Endothelial cell of umbilical vein (primary cell): ENCODE results near the gene OR5AL1. TPM values are rescaled to one million over a fixed set of nuclear protein-coding genes. Genes with fewer than 3 reads are reported as not detected.

Source experiments
- BruUV-seq: library from RNA; stranded (reverse); fragments of 400-500 nt; replicated peaks from 2 replicates; lab custom pipeline; 2021; lab: Mats Ljungman, UMichigan
- CTCF ChIA-PET: fragments of 300-600, 350-600 bp; sonication (Branson Sonifier 250); formaldehyde crosslinking; loops from one replicate; lab custom pipeline; 2021; ENCODE audit warnings: antibody characterized with exemption, inconsistent platforms; lab: Charles Lee
- POLR2A ChIA-PET: fragments of 300-600, 350-600 bp; sonication (Branson Sonifier 250); formaldehyde crosslinking; loops from one replicate; lab custom pipeline; 2021; ENCODE audit warnings: antibody characterized with exemption, inconsistent platforms; lab: Charles Lee
- DNase-seq: peaks from one replicate; pipeline ENCODE4 v3.0.0-alpha.2; 2011; ENCODE audit warnings: low read depth, low spot score
- FAIRE-seq: peaks from 2 replicates; lab custom pipeline; 2011; peaks lifted over from hg19 to GRCh38; lab: Jason Lieb, UNC
- H2AFZ ChIP-seq: 2 replicates; pipeline ENCODE4 v1.6.0; 2012; ENCODE audit warnings: low read depth, low read length, control low read depth, inconsistent platforms
- H3K27ac ChIP-seq: 2 replicates; pipeline ENCODE4 v1.5.1; 2011; ENCODE audit warnings: low read depth, mild to moderate bottlenecking, control low read depth, low read length, moderate library complexity; ENCODE audit not compliant: insufficient read depth
- H3K27me3 ChIP-seq, 2 experiments: 2 replicates each; pipeline versions ENCODE4 v1.6.0 to v1.6.1; 2011; ENCODE audit warnings: low read length in 2 of 2, mixed read lengths in 1 of 2; ENCODE audit not compliant: control insufficient read depth in 2 of 2, insufficient read depth in 2 of 2
- H3K36me3 ChIP-seq, 2 experiments: 2 replicates in 1 of 2; 3 replicates in 1 of 2; pipeline ENCODE4 v1.5.1; 2011; ENCODE audit warnings: low read length in 2 of 2, mild to moderate bottlenecking in 1 of 2, moderate library complexity in 1 of 2; ENCODE audit not compliant: control insufficient read depth in 2 of 2, insufficient read depth in 2 of 2; ENCODE audit errors: extremely low read depth in 1 of 2
- H3K4me1 ChIP-seq: 3 replicates; pipeline ENCODE4 v1.5.1; 2011; ENCODE audit warnings: mild to moderate bottlenecking, low read length; ENCODE audit not compliant: control insufficient read depth, insufficient read depth; ENCODE audit errors: extremely low read depth
- H3K4me2 ChIP-seq: 2 replicates; pipeline ENCODE4 v1.6.1; 2011; ENCODE audit warnings: low read length, control low read depth, mixed read lengths; ENCODE audit not compliant: insufficient read depth
- H3K4me3 ChIP-seq, 3 experiments: fragments of 200-600 bp in 1 of 3; sonication (generic), shearing (Covaris generic) in 1 of 3; replicated peaks in 1 of 3; 2 replicates each; pipeline ENCODE4 v1.5.1; 2011 to 2016; ENCODE audit warnings: control low read depth in 3 of 3, low read length in 3 of 3, mild to moderate bottlenecking in 2 of 3, inconsistent platforms in 1 of 3, low read depth in 1 of 3, moderate library complexity in 1 of 3; ENCODE audit not compliant: insufficient read depth in 1 of 3
- H3K79me2 ChIP-seq: 2 replicates; pipeline ENCODE4 v1.6.0; 2012; ENCODE audit warnings: low read length, inconsistent platforms; ENCODE audit not compliant: control insufficient read depth, insufficient read depth
- H3K9ac ChIP-seq: replicated peaks from 2 replicates; pipeline ENCODE3; 2011; ENCODE audit warnings: low read length, control low read depth; ENCODE audit not compliant: insufficient read depth; ENCODE audit errors: extremely low read depth
- H3K9me1 ChIP-seq: replicated peaks from 3 replicates; pipeline ENCODE4 v1.6.0; 2011; ENCODE audit warnings: mild to moderate bottlenecking, low read length; ENCODE audit not compliant: control insufficient read depth, insufficient read depth; ENCODE audit errors: extremely low read depth
- H3K9me3 ChIP-seq: replicated peaks from 2 replicates; pipeline ENCODE4 v1.5.1; 2012; ENCODE audit warnings: low read length, inconsistent platforms; ENCODE audit not compliant: control insufficient read depth, insufficient read depth
- H4K20me1 ChIP-seq: replicated peaks from 2 replicates; pipeline ENCODE3; 2011; ENCODE audit warnings: mild to moderate bottlenecking, low read length; ENCODE audit not compliant: control insufficient read depth, insufficient read depth; ENCODE audit errors: extremely low read depth
- EZH2 ChIP-seq: IDR thresholded peaks from 2 replicates; pipeline ENCODE4 v1.6.1; 2012; ENCODE audit warnings: borderline replicate concordance, low read depth, mild to moderate bottlenecking, moderate library complexity, low read length, inconsistent platforms; ENCODE audit not compliant: severe bottlenecking
- FOS ChIP-seq: IDR thresholded peaks from 2 replicates; pipeline ENCODE4 v1.6.1; 2011; ENCODE audit warnings: mild to moderate bottlenecking, low read length, moderate library complexity, borderline replicate concordance; ENCODE audit not compliant: insufficient read depth
- GATA2 ChIP-seq: IDR thresholded peaks from 2 replicates; pipeline ENCODE4 v1.7.0; 2011; ENCODE audit warnings: low read depth, mild to moderate bottlenecking, moderate library complexity, mixed read lengths, low read length; ENCODE audit not compliant: insufficient read length, insufficient read depth
- JUN ChIP-seq: IDR thresholded peaks from 2 replicates; pipeline ENCODE4 v1.6.1; 2011; ENCODE audit warnings: borderline replicate concordance, low read depth; ENCODE audit not compliant: insufficient read length, insufficient read depth
- MYC ChIP-seq: IDR thresholded peaks from one replicate; pipeline ENCODE4 v1.6.1; 2011; ENCODE audit warnings: mild to moderate bottlenecking, low read depth, low read length
- POLR2A ChIP-seq: IDR thresholded peaks from 2 replicates; pipeline ENCODE4 v1.6.1; 2012; ENCODE audit warnings: low read depth, mild to moderate bottlenecking, control low read depth, low read length
- POLR2AphosphoS5 ChIP-seq: IDR thresholded peaks from 2 replicates; pipeline ENCODE4 v1.6.1; 2012; ENCODE audit warnings: low read depth, mild to moderate bottlenecking, control low read depth, low read length, moderate library complexity; ENCODE audit not compliant: insufficient read depth
- dilution Hi-C: fragments of 300-500 bp; cut with MboI; formaldehyde crosslinking; loops from one replicate; pipeline ENCODE4 v1.15.0; 2019; ENCODE audit warnings: low sequenced_read_pairs; ENCODE audit not compliant: extremely low pct_ligation_motif_present
- intact Hi-C: fragments of 100-400 bp; cut with micrococcal nuclease; formaldehyde crosslinking; loops from one replicate; pipeline ENCODE4 v1.10.0; 2022
- polyA plus RNA-seq, 4 experiments: library from polyadenylated mRNA; depleted of rRNA in 3 of 4; stranded (reverse) in 3 of 4; unstranded in 1 of 4; fragments of >200 nt; gene quantifications; 2 replicates each; pipeline versions ENCODE4 v1.2.1 to v1.2.3, GENCODE V29; 2011 to 2012; ENCODE audit warnings: missing spikeins in 1 of 4
- total RNA-seq: library from RNA; stranded (reverse); gene quantifications from 2 replicates; pipeline ENCODE4 v1.2.3, GENCODE V29; 2021
- TF ChIP-seq, protein P1 (sequence below), 2 donors: IDR thresholded peaks; 1 replicate in 1 of 2; 2 replicates in 1 of 2; pipeline ENCODE4 v1.5.1; 2011; ENCODE audit warnings: low read length in 2 of 2, mild to moderate bottlenecking in 2 of 2, moderate library complexity in 2 of 2, control low read depth in 1 of 2, inconsistent platforms in 1 of 2, low read depth in 1 of 2; ENCODE audit not compliant: insufficient read depth in 1 of 2; ENCODE audit errors: extremely low read depth in 1 of 2
- TF ChIP-seq, protein P2 (sequence below): IDR thresholded peaks from 2 replicates; pipeline ENCODE4 v1.6.1; 2011; ENCODE audit not compliant: insufficient read depth, insufficient read length

The OR5AL1 gene
- total and polyA plus RNA-seq, 2 donors (not counting 3 experiments of a cell fraction or from before 2014, with no cell fraction given): not detected

DNA sequence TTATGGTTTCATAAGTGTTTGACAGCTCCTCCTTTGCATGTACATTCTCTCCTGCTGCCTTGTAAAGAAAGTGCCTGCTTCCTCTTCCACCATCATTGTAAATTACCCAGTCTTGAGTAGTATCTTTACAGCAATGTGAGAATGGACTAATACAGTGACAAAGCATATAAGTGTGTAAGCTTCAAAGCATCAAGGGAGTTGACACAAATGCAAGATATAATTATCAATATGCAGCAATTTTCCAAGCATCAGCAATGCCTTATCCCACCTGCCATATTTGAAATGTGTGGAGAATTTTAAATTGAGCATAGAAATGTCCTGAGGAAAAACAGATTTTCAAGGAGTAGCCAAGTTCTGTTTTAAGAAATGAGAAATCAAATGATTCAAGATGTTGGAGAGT lies 1.7 kb upstream of the OR5AL1 start:
- ChIA-PET POLR2A (no interaction called here), CTCF (no interaction called here)
- Histone ChIP-seq H3K27me3 (no peaks in the 10 kb centered on the region), H3K4me2 (no peak overlapping the region), H3K9ac (no peak overlapping the region), H3K79me2 (no peaks in the 10 kb centered on the region), H3K27ac (no peak overlapping the region), H3K9me3 (peaks cover 3% of the 10 kb centered on the region), H2AFZ (no peak overlapping the region), H3K4me3 (no peak overlapping the region), H3K9me1 (no peaks in the 10 kb centered on the region), H4K20me1 (no peaks in the 10 kb centered on the region), H3K36me3 (no peaks in the 10 kb centered on the region), H3K4me1 (no peaks in the 10 kb centered on the region)
- intact Hi-C loops (no loop called here), dilution Hi-C loops (no loop called here)
- no TSS peak for BruUV-seq
- TF ChIP-seq MYC (no peak), POLR2A (no peak), JUN (no peak), EZH2 (no peak), GATA2 (no peak), POLR2AphosphoS5 (no peak), FOS (no peak)
- TF ChIP-seq, protein P1, sequence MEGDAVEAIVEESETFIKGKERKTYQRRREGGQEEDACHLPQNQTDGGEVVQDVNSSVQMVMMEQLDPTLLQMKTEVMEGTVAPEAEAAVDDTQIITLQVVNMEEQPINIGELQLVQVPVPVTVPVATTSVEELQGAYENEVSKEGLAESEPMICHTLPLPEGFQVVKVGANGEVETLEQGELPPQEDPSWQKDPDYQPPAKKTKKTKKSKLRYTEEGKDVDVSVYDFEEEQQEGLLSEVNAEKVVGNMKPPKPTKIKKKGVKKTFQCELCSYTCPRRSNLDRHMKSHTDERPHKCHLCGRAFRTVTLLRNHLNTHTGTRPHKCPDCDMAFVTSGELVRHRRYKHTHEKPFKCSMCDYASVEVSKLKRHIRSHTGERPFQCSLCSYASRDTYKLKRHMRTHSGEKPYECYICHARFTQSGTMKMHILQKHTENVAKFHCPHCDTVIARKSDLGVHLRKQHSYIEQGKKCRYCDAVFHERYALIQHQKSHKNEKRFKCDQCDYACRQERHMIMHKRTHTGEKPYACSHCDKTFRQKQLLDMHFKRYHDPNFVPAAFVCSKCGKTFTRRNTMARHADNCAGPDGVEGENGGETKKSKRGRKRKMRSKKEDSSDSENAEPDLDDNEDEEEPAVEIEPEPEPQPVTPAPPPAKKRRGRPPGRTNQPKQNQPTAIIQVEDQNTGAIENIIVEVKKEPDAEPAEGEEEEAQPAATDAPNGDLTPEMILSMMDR (IDR thresholded peaks at IDR 0.05; ENCODE audit: extremely low read depth in 1 of 2, insufficient read depth in 1 of 2, low read depth in 1 of 2, low read length in 2 of 2): no peak
- TF ChIP-seq, protein P2, sequence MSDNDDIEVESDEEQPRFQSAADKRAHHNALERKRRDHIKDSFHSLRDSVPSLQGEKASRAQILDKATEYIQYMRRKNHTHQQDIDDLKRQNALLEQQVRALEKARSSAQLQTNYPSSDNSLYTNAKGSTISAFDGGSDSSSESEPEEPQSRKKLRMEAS: no peak
- FAIRE-seq: no peak
- no peak for DNase-seq
